Chondrocyte (in vitro differentiated cells): ENCODE data around the gene FBXL7. TPM values are rescaled to one million over a fixed set of nuclear protein-coding genes. Genes with fewer than 3 reads are reported as not detected.

Experiments used
- DNase-seq: peaks from one replicate; pipeline ENCODE4 v3.0.0; 2021; ENCODE audit warnings: mixed read lengths, low spot score
- H3K27ac Mint-ChIP-seq: one replicate; pipeline ENCODE4 v1.8.0; 2021; ENCODE audit warnings: mild to moderate bottlenecking, moderate library complexity, mixed read lengths; ENCODE audit not compliant: unreplicated experiment
- H3K27me3 Mint-ChIP-seq: 2 replicates; pipeline ENCODE4 v1.8.0; 2021; ENCODE audit warnings: low read depth, mixed read lengths
- H3K36me3 Mint-ChIP-seq: 2 replicates; pipeline ENCODE4 v1.8.0; 2021; ENCODE audit warnings: low read depth, mixed read lengths
- H3K4me1 Mint-ChIP-seq: 2 replicates; pipeline ENCODE4 v1.8.0; 2021; ENCODE audit warnings: low read depth, mild to moderate bottlenecking, mixed read lengths
- H3K4me3 Mint-ChIP-seq: one replicate; pipeline ENCODE4 v1.8.0; 2021; ENCODE audit warnings: mild to moderate bottlenecking, moderate library complexity, mixed read lengths; ENCODE audit not compliant: unreplicated experiment
- H3K9me3 Mint-ChIP-seq: 2 replicates; pipeline ENCODE4 v1.8.0; 2021; ENCODE audit warnings: low read depth, mixed read lengths
- CTCF ChIP-seq: fragments of 200-600 bp; sonication (generic); IDR thresholded peaks from 2 replicates; pipeline ENCODE4 v1.5.0; 2021; ENCODE audit warnings: antibody characterized with exemption, mild to moderate bottlenecking, moderate library complexity
- total RNA-seq: library from RNA; stranded (reverse); gene quantifications from 3 replicates; pipeline ENCODE4 v1.2.1, GENCODE V29; 2021

Gene FBXL7
- total RNA-seq, 1 donor from 2014 or later = 32.6 TPM

- no peak overlapping the region for H3K4me3 Mint-ChIP-seq
- H3K27me3 Mint-ChIP-seq = no peaks in the 10 kb centered on the region
- peaks cover 23% of the 10 kb centered on the region for H3K4me1 Mint-ChIP-seq
- H3K27ac Mint-ChIP-seq = no peak overlapping the region
- DNase-seq = no peak
- no peaks in the 10 kb centered on the region for H3K9me3 Mint-ChIP-seq
- peaks cover 6% of the 10 kb centered on the region for H3K36me3 Mint-ChIP-seq
- TF ChIP-seq CTCF = no peak
Observed at GRCh38 chr5:15637345-15637744, 137.4 kb downstream of the FBXL7 start.

GRCh38 chr5:15637886-15638285 lies 137.9 kb downstream of the FBXL7 start:
- no peak for DNase-seq
- H3K36me3 Mint-ChIP-seq = peaks cover 6% of the 10 kb centered on the region
- peaks cover 17% of the 10 kb centered on the region for H3K4me1 Mint-ChIP-seq
- H3K27me3 Mint-ChIP-seq = no peaks in the 10 kb centered on the region
- no peak overlapping the region for H3K4me3 Mint-ChIP-seq
- H3K27ac Mint-ChIP-seq = no peak overlapping the region
- H3K9me3 Mint-ChIP-seq = no peaks in the 10 kb centered on the region
- TF ChIP-seq CTCF = no peak

- peaks cover 17% of the 10 kb centered on the region for H3K4me1 Mint-ChIP-seq
- H3K27ac Mint-ChIP-seq = no peak overlapping the region
- TF ChIP-seq CTCF = no peak
- peaks cover 6% of the 10 kb centered on the region for H3K36me3 Mint-ChIP-seq
- H3K9me3 Mint-ChIP-seq = no peaks in the 10 kb centered on the region
- H3K4me3 Mint-ChIP-seq = no peak overlapping the region
- no peaks in the 10 kb centered on the region for H3K27me3 Mint-ChIP-seq
- DNase-seq = no peak
Observed at GRCh38 chr5:15638296-15638695, 138.3 kb downstream of the FBXL7 start.

GRCh38 chr5:15639288-15639687 lies 139.3 kb downstream of the FBXL7 start:
- peaks cover 6% of the 10 kb centered on the region for H3K36me3 Mint-ChIP-seq

GRCh38 chr5:15640116-15640515 lies 140.1 kb downstream of the FBXL7 start:
- Mint-ChIP-seq H3K4me3 (no peak overlapping the region), H3K27me3 (no peaks in the 10 kb centered on the region), H3K4me1 (peaks cover 25% of the 10 kb centered on the region), H3K27ac (no peak overlapping the region), H3K36me3 (peaks cover 6% of the 10 kb centered on the region), H3K9me3 (no peaks in the 10 kb centered on the region)
- DNase-seq = no peak
- TF ChIP-seq CTCF = no peak

More at GRCh38 chr5:15639288-15639687, 139.3 kb downstream of the FBXL7 start:
- Mint-ChIP-seq H3K9me3 (no peaks in the 10 kb centered on the region), H3K27me3 (no peaks in the 10 kb centered on the region), H3K27ac (no peak overlapping the region), H3K4me3 (no peak overlapping the region), H3K4me1 (peaks cover 21% of the 10 kb centered on the region)
- DNase-seq = no peak
- TF ChIP-seq CTCF = no peak
